IMR-90 (cell line): ENCODE measurements around the gene MCF2L. TPM values are rescaled to one million over a fixed set of nuclear protein-coding genes. Genes with fewer than 3 reads are reported as not detected.

Source experiments
- ATAC-seq: fragments of 200-7000 bp; cut with Tn5 transposase; 2 replicates; pipeline ENCODE4 v1.9.1; 2020; ENCODE audit warnings: low read depth, mild to moderate bottlenecking, moderate library complexity
- BruUV-seq: library from RNA; stranded (reverse); fragments of 400-500 nt; replicated peaks from 2 replicates; lab custom pipeline; 2021; lab: Mats Ljungman, UMichigan
- CTCF ChIA-PET: fragments of 300-600 bp; formaldehyde crosslinking; extraction: SDS; loops from one replicate; lab custom pipeline; 2021; ENCODE audit warnings: antibody characterized with exemption; lab: Yijun Ruan, JAX
- POLR2A ChIA-PET: fragments of 300-600 bp; sonication (Branson Sonifier 250); formaldehyde crosslinking; loops from one replicate; lab custom pipeline; 2022; ENCODE audit warnings: antibody characterized with exemption; ENCODE audit not compliant: unreplicated experiment; lab: Charles Lee
- DNase-seq: peaks from one replicate; pipeline ENCODE4 v3.0.0; 2013
- H2AFZ ChIP-seq: replicated peaks from 2 replicates; pipeline ENCODE3; 2013; ENCODE audit warnings: low read length, mild to moderate bottlenecking; ENCODE audit not compliant: poor library complexity
- H2AK5ac ChIP-seq: 2 replicates; pipeline ENCODE4 v1.6.1; 2013; ENCODE audit warnings: low read depth, low read length, inconsistent platforms
- H2AK9ac ChIP-seq: replicated peaks from 2 replicates; pipeline ENCODE3; 2013; ENCODE audit warnings: mild to moderate bottlenecking, low read depth, low read length, moderate library complexity; ENCODE audit not compliant: poor library complexity
- H2BK120ac ChIP-seq: 2 replicates; pipeline ENCODE4 v1.6.1; 2013; ENCODE audit warnings: low read depth, low read length, inconsistent platforms
- H2BK15ac ChIP-seq: 3 replicates; pipeline ENCODE4 v1.6.1; 2013; ENCODE audit warnings: low read depth, low read length, inconsistent platforms
- H2BK20ac ChIP-seq: 2 replicates; pipeline ENCODE4 v1.6.1; 2013; ENCODE audit warnings: low read depth, mild to moderate bottlenecking, inconsistent platforms, low read length, moderate library complexity
- H2BK5ac ChIP-seq: 2 replicates; pipeline ENCODE4 v1.6.1; 2013; ENCODE audit warnings: mild to moderate bottlenecking, low read depth, low read length, inconsistent platforms; ENCODE audit not compliant: poor library complexity, severe bottlenecking
- H3K14ac ChIP-seq: replicated peaks from 2 replicates; pipeline ENCODE4 v1.6.1; 2013; ENCODE audit warnings: low read depth, low read length, inconsistent platforms
- H3K18ac ChIP-seq: 2 replicates; pipeline ENCODE4 v1.6.1; 2013; ENCODE audit warnings: low read depth, low read length, control low read depth
- H3K23ac ChIP-seq: 2 replicates; pipeline ENCODE4 v1.6.1; 2013; ENCODE audit warnings: low read depth, low read length, inconsistent platforms
- H3K27ac ChIP-seq: 2 replicates; pipeline ENCODE4 v1.5.1; 2013; ENCODE audit warnings: mild to moderate bottlenecking, control low read depth, low read length; ENCODE audit not compliant: insufficient read depth
- H3K27me3 ChIP-seq: 2 replicates; pipeline ENCODE4 v1.6.1; 2013; ENCODE audit warnings: low read length; ENCODE audit not compliant: control insufficient read depth, insufficient read depth
- H3K36me3 ChIP-seq: 2 replicates; pipeline ENCODE4 v1.6.1; 2013; ENCODE audit warnings: low read length, mixed read lengths; ENCODE audit not compliant: control insufficient read depth, insufficient read depth
- H3K4ac ChIP-seq: 2 replicates; pipeline ENCODE4 v1.6.1; 2013; ENCODE audit warnings: low read depth, low read length, inconsistent platforms
- H3K4me1 ChIP-seq: 2 replicates; pipeline ENCODE4 v1.6.1; 2013; ENCODE audit warnings: low read length, mixed read lengths; ENCODE audit not compliant: control insufficient read depth, insufficient read depth
- H3K4me2 ChIP-seq: 2 replicates; pipeline ENCODE4 v1.6.1; 2013; ENCODE audit warnings: low read depth, mild to moderate bottlenecking, control low read depth, low read length, moderate library complexity
- H3K4me3 ChIP-seq: 2 replicates; pipeline ENCODE4 v1.5.1; 2013; ENCODE audit warnings: low read depth, mild to moderate bottlenecking, control low read depth, low read length, moderate library complexity; ENCODE audit not compliant: insufficient read depth
- H3K56ac ChIP-seq: 2 replicates; pipeline ENCODE4 v1.6.1; 2013; ENCODE audit warnings: low read length, inconsistent platforms; ENCODE audit not compliant: insufficient read depth; ENCODE audit errors: extremely low read depth
- H3K79me1 ChIP-seq, 2 experiments: 2 replicates each; pipeline ENCODE4 v1.6.1; 2013; ENCODE audit warnings: low read length in 2 of 2, inconsistent platforms in 1 of 2, low read depth in 1 of 2
- H3K9ac ChIP-seq: 2 replicates; pipeline ENCODE4 v1.6.1; 2013; ENCODE audit warnings: low read depth, low read length, control low read depth
- H3K9me1 ChIP-seq: 2 replicates; pipeline ENCODE4 v1.6.1; 2013; ENCODE audit warnings: low read length, inconsistent platforms; ENCODE audit not compliant: insufficient read depth
- H3K9me3 ChIP-seq: 2 replicates; pipeline ENCODE4 v1.6.1; 2013; ENCODE audit warnings: low read length; ENCODE audit not compliant: control insufficient read depth, insufficient read depth
- H4K20me1 ChIP-seq: 2 replicates; pipeline ENCODE4 v1.6.1; 2013; ENCODE audit warnings: low read length, inconsistent platforms; ENCODE audit not compliant: insufficient read depth
- H4K5ac ChIP-seq: 2 replicates; pipeline ENCODE4 v1.6.1; 2013; ENCODE audit warnings: mild to moderate bottlenecking, low read depth, low read length, control low read depth
- H4K8ac ChIP-seq, 2 experiments: 2 replicates each; pipeline ENCODE4 v1.6.1; 2013; ENCODE audit warnings: low read depth in 2 of 2, low read length in 2 of 2, control low read depth in 1 of 2, inconsistent platforms in 1 of 2
- H4K91ac ChIP-seq: 2 replicates; pipeline ENCODE4 v1.6.1; 2013; ENCODE audit warnings: low read depth, low read length, inconsistent platforms; ENCODE audit not compliant: insufficient read depth
- BHLHE40 ChIP-seq: fragments of 150-350 bp; IDR thresholded peaks from 2 replicates; pipeline ENCODE4 v1.6.1; 2016; ENCODE audit warnings: mild to moderate bottlenecking, low read depth, low read length
- CEBPB ChIP-seq: IDR thresholded peaks from 2 replicates; pipeline ENCODE4 v1.6.1; 2012; ENCODE audit warnings: low read depth, low read length, improper control_type of control experiment
- FOS ChIP-seq: fragments of 150-350 bp; IDR thresholded peaks from 2 replicates; pipeline ENCODE4 v1.6.1; 2016; ENCODE audit warnings: low read depth, low read length
- MAFK ChIP-seq: IDR thresholded peaks from 2 replicates; pipeline ENCODE4 v1.6.1; 2012; ENCODE audit warnings: low read depth, low read length, improper control_type of control experiment
- MAZ ChIP-seq: IDR thresholded peaks from 2 replicates; pipeline ENCODE4 v1.6.1; 2012; ENCODE audit warnings: low read depth, mild to moderate bottlenecking, low read length, improper control_type of control experiment, moderate library complexity, borderline replicate concordance
- NFE2L2 ChIP-seq: fragments of 150-350 bp; IDR thresholded peaks from 2 replicates; pipeline ENCODE4 v1.6.1; 2016; ENCODE audit warnings: low read depth, mild to moderate bottlenecking, low read length
- POLR2A ChIP-seq: IDR thresholded peaks from 2 replicates; pipeline ENCODE4 v1.6.1; 2012; ENCODE audit warnings: mild to moderate bottlenecking, low read depth, low read length
- RAD21 ChIP-seq: IDR thresholded peaks from 2 replicates; pipeline ENCODE4 v1.6.1; 2012; ENCODE audit warnings: low read length, improper control_type of control experiment
- RCOR1 ChIP-seq: IDR thresholded peaks from 2 replicates; pipeline ENCODE4 v1.6.1; 2012; ENCODE audit warnings: mild to moderate bottlenecking, low read length, improper control_type of control experiment; ENCODE audit not compliant: insufficient replicate concordance
- RFX5 ChIP-seq: IDR thresholded peaks from 2 replicates; pipeline ENCODE4 v1.8.0; 2012; ENCODE audit warnings: low read depth, mild to moderate bottlenecking, low read length, moderate library complexity
- SMC3 ChIP-seq: fragments of 150-350 bp; IDR thresholded peaks from 2 replicates; pipeline ENCODE4 v1.6.1; 2016; ENCODE audit warnings: low read depth, mild to moderate bottlenecking, antibody characterized with exemption, low read length, moderate library complexity
- WGBS, 2 experiments: methylation state at CpG; one replicate each; pipeline versions ENCODE4 v1.1.5 to v1.1.7; 2013; ENCODE audit warnings: missing lambda C conversion rate in 2 of 2; ENCODE audit not compliant: insufficient read length in 1 of 2; ENCODE audit errors: extremely low coverage in 2 of 2; 5-methylcytosine and 5-hydroxymethylcytosine counted together
- dilution Hi-C: fragments of 300-500 bp; cut with HindIII; formaldehyde crosslinking; loops from one replicate; pipeline ENCODE4 v1.14.3; 2018; ENCODE audit warnings: low sequenced_read_pairs; ENCODE audit not compliant: unreplicated experiment
- in situ Hi-C: fragments of 300-500 bp; cut with MboI; formaldehyde crosslinking; loops from 3 replicates; pipeline ENCODE4 v1.14.3; 2019; ENCODE audit warnings: low sequenced_read_pairs, inconsistent platforms, mixed read lengths
- intact Hi-C: fragments of 100-400 bp; cut with micrococcal nuclease; formaldehyde crosslinking; loops from 2 replicates; pipeline ENCODE4 v1.10.0; 2022
- polyA plus RNA-seq, 3 experiments: library from polyadenylated mRNA; depleted of rRNA; stranded (reverse); fragments of >200 nt; gene quantifications; 2 replicates each; pipeline ENCODE4 v1.2.3, GENCODE V29; 2012; ENCODE audit warnings: low replicate concordance in 1 of 3
- total RNA-seq: library from RNA; depleted of rRNA; stranded (reverse); fragments of >200 nt; gene quantifications from 2 replicates; pipeline ENCODE4 v1.2.3, GENCODE V29; 2012
- TF ChIP-seq, protein P1 (sequence below): conservative IDR thresholded peaks from 2 replicates; pipeline ENCODE4 v1.5.1; 2012; ENCODE audit warnings: mild to moderate bottlenecking, low read depth, low read length, improper control_type of control experiment
- TF ChIP-seq, protein P2 (sequence below): fragments of 150-350 bp; IDR thresholded peaks from 2 replicates; pipeline ENCODE4 v1.6.1; 2016; ENCODE audit warnings: low read depth, mild to moderate bottlenecking, low read length, moderate library complexity, borderline replicate concordance

Gene MCF2L
- total and polyA plus RNA-seq, 2 of the 4 experiments (the other 2 are of a cell fraction) = 0.18 TPM; not detected in 1

DNA sequence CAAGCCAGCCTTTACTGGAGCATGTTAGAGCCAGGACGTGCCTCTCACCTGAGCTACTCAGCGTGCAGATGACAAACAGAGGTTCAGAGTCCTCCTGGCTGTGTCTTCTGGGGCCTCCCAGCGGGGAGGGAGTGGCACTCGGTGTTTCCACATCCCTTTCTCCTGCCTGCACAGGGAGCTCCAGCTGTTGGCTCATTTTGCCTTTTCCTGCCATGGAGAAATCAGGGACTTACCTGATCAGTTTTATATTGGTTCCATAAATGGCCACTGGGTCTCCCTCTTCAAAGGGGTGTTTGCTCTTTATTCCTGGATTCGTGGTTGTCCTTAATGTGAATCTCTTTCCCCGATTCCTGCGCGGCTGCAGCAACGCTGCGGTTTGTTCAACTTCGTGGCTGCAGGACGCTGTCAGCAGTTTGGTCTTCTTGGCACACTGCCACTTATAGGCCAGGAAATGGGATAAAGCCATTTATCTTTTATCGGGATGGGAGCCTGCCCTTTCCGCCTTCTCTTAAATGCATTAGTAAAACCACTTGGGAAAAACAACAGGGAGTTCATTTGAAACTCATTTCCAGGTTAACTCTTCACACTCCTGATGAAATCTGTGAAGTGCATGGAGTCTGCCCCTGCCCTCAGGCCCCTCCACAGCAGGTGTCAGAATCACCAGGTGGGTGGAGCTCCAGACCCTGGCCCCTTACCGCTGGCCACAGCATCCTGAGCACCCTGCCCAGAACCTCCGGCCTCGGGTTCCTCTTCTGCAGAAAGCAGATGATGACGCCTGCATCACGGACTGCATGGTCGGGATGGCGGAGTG is 39.8 kb upstream of the MCF2L start:
- Histone ChIP-seq H3K27ac (no peak overlapping the region), H2BK20ac (no peak overlapping the region), H3K4ac (no peak overlapping the region), H3K9ac (no peak overlapping the region), H4K8ac (no peak overlapping the region), H3K4me2 (peak overlapping the region; percentile 4; the same call in 1 of the 2 replicates), H2BK15ac (no peak overlapping the region), H3K9me3 (peaks cover 2% of the 10 kb centered on the region; the same call in 1 of the 2 replicates), H2AK5ac (no peak overlapping the region), H2AFZ (peak overlapping the region; percentile 24), H4K5ac (no peak overlapping the region), H4K20me1 (no peaks in the 10 kb centered on the region), H3K4me3 (no peak overlapping the region), H3K79me1 (no peaks in the 10 kb centered on the region), H3K27me3 (peaks cover 49% of the 10 kb centered on the region), H3K4me1 (no peaks in the 10 kb centered on the region), H2BK5ac (no peak overlapping the region), H3K23ac (no peak overlapping the region), H2BK120ac (no peak overlapping the region), H3K18ac (no peak overlapping the region), H2AK9ac (no peak overlapping the region), H4K91ac (no peak overlapping the region), H3K14ac (no peak overlapping the region), H3K36me3 (no peaks in the 10 kb centered on the region), H3K9me1 (peaks cover 5% of the 10 kb centered on the region; the same call in 1 of the 2 replicates), H3K56ac (no peak overlapping the region)
- POLR2A ChIA-PET = no interaction called here
- DNase-seq (peak; percentile 28), ATAC-seq (no peak)
- dilution Hi-C loops = no loop called here
- CTCF ChIA-PET = no interaction called here
- WGBS, 2 experiments = 12% methylated on average over 13 of the region's 21 CpGs; no CpG with 5 or more reads in 1 of the 2 experiments
- BruUV-seq = no TSS peak
- TF ChIP-seq, protein P1, sequence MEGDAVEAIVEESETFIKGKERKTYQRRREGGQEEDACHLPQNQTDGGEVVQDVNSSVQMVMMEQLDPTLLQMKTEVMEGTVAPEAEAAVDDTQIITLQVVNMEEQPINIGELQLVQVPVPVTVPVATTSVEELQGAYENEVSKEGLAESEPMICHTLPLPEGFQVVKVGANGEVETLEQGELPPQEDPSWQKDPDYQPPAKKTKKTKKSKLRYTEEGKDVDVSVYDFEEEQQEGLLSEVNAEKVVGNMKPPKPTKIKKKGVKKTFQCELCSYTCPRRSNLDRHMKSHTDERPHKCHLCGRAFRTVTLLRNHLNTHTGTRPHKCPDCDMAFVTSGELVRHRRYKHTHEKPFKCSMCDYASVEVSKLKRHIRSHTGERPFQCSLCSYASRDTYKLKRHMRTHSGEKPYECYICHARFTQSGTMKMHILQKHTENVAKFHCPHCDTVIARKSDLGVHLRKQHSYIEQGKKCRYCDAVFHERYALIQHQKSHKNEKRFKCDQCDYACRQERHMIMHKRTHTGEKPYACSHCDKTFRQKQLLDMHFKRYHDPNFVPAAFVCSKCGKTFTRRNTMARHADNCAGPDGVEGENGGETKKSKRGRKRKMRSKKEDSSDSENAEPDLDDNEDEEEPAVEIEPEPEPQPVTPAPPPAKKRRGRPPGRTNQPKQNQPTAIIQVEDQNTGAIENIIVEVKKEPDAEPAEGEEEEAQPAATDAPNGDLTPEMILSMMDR = no peak
- no peak for TF ChIP-seq NFE2L2
- no peak for TF ChIP-seq MAZ
- TF ChIP-seq, protein P2, sequence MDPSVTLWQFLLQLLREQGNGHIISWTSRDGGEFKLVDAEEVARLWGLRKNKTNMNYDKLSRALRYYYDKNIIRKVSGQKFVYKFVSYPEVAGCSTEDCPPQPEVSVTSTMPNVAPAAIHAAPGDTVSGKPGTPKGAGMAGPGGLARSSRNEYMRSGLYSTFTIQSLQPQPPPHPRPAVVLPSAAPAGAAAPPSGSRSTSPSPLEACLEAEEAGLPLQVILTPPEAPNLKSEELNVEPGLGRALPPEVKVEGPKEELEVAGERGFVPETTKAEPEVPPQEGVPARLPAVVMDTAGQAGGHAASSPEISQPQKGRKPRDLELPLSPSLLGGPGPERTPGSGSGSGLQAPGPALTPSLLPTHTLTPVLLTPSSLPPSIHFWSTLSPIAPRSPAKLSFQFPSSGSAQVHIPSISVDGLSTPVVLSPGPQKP = no peak
- no peak for TF ChIP-seq POLR2A
- no peak for TF ChIP-seq SMC3
- TF ChIP-seq CEBPB = no peak
- TF ChIP-seq RAD21 = no peak
- no peak for TF ChIP-seq RFX5
- TF ChIP-seq MAFK = no peak; the same call in 1 of the 2 replicates
- TF ChIP-seq BHLHE40 = no peak
- no peak for TF ChIP-seq RCOR1
- no peak for TF ChIP-seq FOS
- in situ Hi-C loops = loop anchor here (25.0 kb wide), 2 partner anchors 308 to 458 kb away; no protein-coding TSS in a partner anchor
- intact Hi-C loops = no loop called here
